Muscle layer of colon (tissue), 2 donors: ENCODE measurements around the gene RPS5.
"Not testable (repeated sequence)": the region's sequence is repeated elsewhere in the genome, so short reads cannot be mapped to it uniquely, and the experiment has no call there.

Experiments used
- H3K27ac ChIP-seq: one replicate; pipeline ENCODE4 v1.7.0; 2013; ENCODE audit warnings: low read depth, mild to moderate bottlenecking, low read length, moderate library complexity
- H3K27me3 ChIP-seq, 2 donors: one replicate each; pipeline ENCODE4 v1.7.0; 2013; ENCODE audit warnings: low read length in 2 of 2, mild to moderate bottlenecking in 2 of 2; ENCODE audit not compliant: insufficient read depth in 2 of 2, control insufficient read depth in 1 of 2
- H3K36me3 ChIP-seq: one replicate; pipeline ENCODE4 v1.7.0; 2013; ENCODE audit warnings: mild to moderate bottlenecking, low read length; ENCODE audit not compliant: insufficient read depth
- H3K4me1 ChIP-seq: one replicate; pipeline ENCODE4 v1.7.0; 2013; ENCODE audit warnings: mild to moderate bottlenecking, low read length; ENCODE audit not compliant: insufficient read depth
- H3K4me3 ChIP-seq, 2 donors: one replicate each; pipeline ENCODE4 v1.7.0; 2013; ENCODE audit warnings: low read length in 2 of 2, low read depth in 1 of 2, mild to moderate bottlenecking in 1 of 2, moderate library complexity in 1 of 2
- H3K9ac ChIP-seq: one replicate; pipeline ENCODE4 v1.7.0; 2013; ENCODE audit warnings: low read length
- H3K9me3 ChIP-seq: one replicate; pipeline ENCODE4 v1.7.0; 2013; ENCODE audit warnings: mild to moderate bottlenecking, low read length
- donor health status: abdominal sarcoma.
- donor health status: Adenocarcinoma of cecum.

RPS5 gene

GRCh38 chr19:58403920-58404478 is 16.9 kb downstream of the RPS5 start:
- not testable (repeated sequence) for H3K27ac ChIP-seq, H3K4me3 ChIP-seq, H3K36me3 ChIP-seq, H3K27me3 ChIP-seq, H3K9me3 ChIP-seq, H3K9ac ChIP-seq
- peaks cover 20% of the 10 kb centered on the region for H3K4me1 ChIP-seq

- Histone ChIP-seq H3K9me3 (no peaks in the 10 kb centered on the region), H3K36me3 (no peaks in the 10 kb centered on the region), H3K4me1 (peaks cover 20% of the 10 kb centered on the region), H3K4me3 (peak overlapping the region in 1 of 2 donors; percentile 93), H3K9ac (peak overlapping the region; percentile 72), H3K27me3 (no peaks in the 10 kb centered on the region), H3K27ac (peak overlapping the region; percentile 98)
Observed at GRCh38 chr19:58406818-58407657, 20.0 kb downstream of the RPS5 start.

GRCh38 chr19:58407658-58408151 is 20.6 kb downstream of the RPS5 start:
- Histone ChIP-seq H3K9ac (peak overlapping the region; percentile 72), H3K9me3 (no peaks in the 10 kb centered on the region), H3K36me3 (no peaks in the 10 kb centered on the region), H3K27me3 (no peaks in the 10 kb centered on the region), H3K4me1 (peaks cover 20% of the 10 kb centered on the region), H3K4me3 (peak overlapping the region; percentile 93 to 100), H3K27ac (peak overlapping the region; percentile 98)

DNA sequence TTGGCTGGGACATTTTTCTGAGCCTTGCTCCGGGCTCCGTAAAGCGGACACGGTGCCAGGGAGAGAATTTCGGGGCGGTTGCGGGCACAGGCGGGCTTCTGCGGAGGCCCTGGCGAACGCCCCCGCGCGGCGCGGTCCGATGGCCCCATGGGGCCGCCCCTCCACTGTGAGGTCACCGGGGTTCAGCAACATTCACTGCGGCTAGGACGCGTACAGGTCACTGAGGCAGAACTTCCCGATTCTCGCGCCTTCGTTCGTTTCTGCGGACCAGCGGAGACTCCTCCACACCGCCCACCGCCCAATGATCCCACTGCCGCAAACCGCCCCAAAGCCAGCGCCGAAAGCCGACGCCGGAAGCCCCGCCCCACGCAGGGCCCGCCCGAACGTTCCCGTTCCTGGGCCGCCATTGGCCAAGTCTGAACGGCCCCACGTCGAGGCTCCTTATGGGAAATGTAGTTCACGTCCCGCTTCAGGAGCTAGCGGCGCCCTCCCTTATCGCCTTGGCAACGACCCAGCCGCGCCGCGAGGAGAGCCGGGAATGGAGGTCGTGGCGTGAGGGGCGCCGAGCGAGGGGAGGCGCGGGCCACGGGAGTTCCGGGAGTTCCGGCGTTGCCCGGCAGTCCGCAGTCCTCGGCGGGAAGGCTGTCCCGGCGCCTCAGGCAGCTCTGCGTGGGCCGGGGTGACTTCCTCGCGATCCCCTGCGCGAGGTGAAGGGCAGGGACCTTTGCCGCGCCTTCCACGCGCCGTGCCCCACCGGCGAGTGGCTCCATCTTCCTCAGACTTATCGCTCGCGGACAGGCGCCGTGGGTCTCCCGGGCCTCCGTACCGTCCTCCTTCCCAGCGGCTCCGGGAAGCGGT is 21.3 kb downstream of the RPS5 start, which contains the start of gene ZNF584:
Gene ZNF584, plus strand, starts transcription at position 498 of the 858 bp plus-strand sequence. CDS start 499 bp downstream, outside the sequence.
- H3K27ac ChIP-seq, result peak within 1 kb of the TSS; percentile 98
- H3K4me1 ChIP-seq, result peaks cover 20% of the 10 kb centered on the region
- H3K9me3 ChIP-seq, result no peaks in the 10 kb centered on the region
- H3K4me3 ChIP-seq, result peak within 1 kb of the TSS; percentile 93 to 100
- no peaks in the 10 kb centered on the region for H3K27me3 ChIP-seq
- no peaks in the 10 kb centered on the region for H3K36me3 ChIP-seq
- peak within 1 kb of the TSS; percentile 72 for H3K9ac ChIP-seq

DNA sequence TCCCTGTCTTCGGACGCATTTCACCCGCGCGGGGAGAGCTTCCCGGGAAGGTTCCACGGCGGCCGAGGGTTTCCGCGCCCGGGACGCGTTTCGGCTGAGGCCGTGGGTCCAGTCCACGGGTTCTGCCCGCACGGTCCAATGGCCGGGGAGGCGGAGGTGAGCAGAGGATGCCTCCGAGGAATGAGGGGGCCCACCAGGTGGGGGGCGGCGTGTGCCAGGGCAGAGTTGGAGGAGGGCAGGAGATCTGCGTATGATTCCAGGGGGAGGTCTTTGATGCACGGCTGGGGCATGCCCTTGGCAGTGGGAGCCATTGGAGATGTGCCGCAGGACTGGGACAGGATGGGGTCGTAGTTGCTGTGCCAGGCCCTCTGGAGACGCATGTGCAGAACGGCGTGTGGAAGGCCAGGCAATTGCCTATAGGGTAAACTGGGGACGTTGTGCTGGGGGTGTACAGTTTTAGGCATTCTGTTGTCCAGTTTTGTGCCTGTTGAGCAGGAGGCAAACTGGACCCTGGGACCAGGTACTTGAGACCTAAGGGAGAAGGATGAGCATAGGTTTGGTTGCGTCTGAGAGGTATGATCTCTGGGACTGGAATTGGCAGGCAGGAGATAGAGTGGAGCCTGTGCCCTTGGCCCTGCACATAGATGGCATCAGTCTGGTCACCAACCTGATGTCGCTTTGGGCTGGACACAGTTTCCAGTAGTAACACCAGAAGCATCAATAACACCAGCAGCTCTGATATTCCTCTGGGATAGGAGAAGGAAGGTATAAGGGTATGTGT is 22.1 kb downstream of the RPS5 start:
- Histone ChIP-seq H3K27ac (peak overlapping the region; percentile 98), H3K4me1 (peaks cover 20% of the 10 kb centered on the region), H3K4me3 (peak overlapping the region; percentile 93 to 100), H3K9me3 (no peaks in the 10 kb centered on the region), H3K27me3 (no peaks in the 10 kb centered on the region), H3K36me3 (no peaks in the 10 kb centered on the region), H3K9ac (peak overlapping the region; percentile 72)

GRCh38 chr19:58416604-58417003 is 29.5 kb downstream of the RPS5 start:
- H3K36me3 ChIP-seq, result peaks cover 40% of the 10 kb centered on the region

DNA sequence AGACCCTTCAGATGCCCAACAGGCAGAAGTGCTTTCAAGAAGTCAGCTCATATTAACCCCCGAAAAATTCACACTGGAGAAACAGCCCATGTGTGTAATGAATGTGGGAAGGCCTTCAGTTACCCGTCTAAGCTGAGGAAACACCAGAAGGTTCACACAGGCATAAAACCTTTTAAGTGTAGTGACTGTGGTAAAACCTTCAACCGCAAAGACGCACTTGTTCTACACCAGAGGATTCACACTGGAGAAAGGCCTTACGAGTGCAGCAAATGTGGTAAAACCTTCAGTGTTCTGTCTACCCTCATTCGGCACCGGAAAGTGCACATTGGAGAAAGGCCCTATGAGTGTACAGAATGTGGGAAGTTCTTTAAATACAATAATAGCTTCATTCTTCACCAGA is 30.0 kb downstream of the RPS5 start:
- no peak overlapping the region for H3K4me3 ChIP-seq
- no peaks in the 10 kb centered on the region for H3K27me3 ChIP-seq
- peaks cover 40% of the 10 kb centered on the region for H3K36me3 ChIP-seq
- H3K9me3 ChIP-seq, result no peaks in the 10 kb centered on the region
- H3K27ac ChIP-seq, result no peak overlapping the region
- H3K9ac ChIP-seq, result no peak overlapping the region
- H3K4me1 ChIP-seq, result no peaks in the 10 kb centered on the region

More at GRCh38 chr19:58416604-58417003, 29.5 kb downstream of the RPS5 start:
- Histone ChIP-seq H3K27ac (no peak overlapping the region), H3K4me3 (no peak overlapping the region), H3K9me3 (no peaks in the 10 kb centered on the region), H3K27me3 (no peaks in the 10 kb centered on the region), H3K4me1 (no peaks in the 10 kb centered on the region), H3K9ac (no peak overlapping the region)

- H3K9me3 ChIP-seq, result peaks cover 48% of the 10 kb centered on the region
Observed at GRCh38 chr19:58428617-58429016, 41.5 kb downstream of the RPS5 start.

DNA sequence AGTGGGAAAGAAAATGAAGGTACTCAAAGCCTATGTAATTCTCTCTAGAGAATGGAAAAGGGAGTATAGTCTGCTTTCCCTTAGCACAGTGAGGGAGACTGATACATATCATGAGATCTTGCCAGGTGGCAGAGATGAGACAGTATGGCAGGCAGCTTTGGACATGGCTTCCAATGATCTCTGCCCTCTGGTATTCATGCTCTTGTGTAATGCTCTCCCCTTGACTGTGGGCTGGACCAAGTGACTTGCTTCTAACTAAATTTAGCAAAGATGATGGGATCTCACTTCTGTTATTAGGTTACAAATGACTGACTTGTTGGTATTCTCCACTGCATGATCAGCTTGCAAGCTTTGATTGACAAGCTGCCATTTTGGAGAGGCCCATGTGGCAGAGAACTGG is 42.7 kb downstream of the RPS5 start:
- Histone ChIP-seq H3K36me3 (peaks cover 27% of the 10 kb centered on the region), H3K4me3 (peak overlapping the region in 1 of 2 donors; percentile 8)

More at GRCh38 chr19:58428617-58429016, 41.5 kb downstream of the RPS5 start:
- Histone ChIP-seq H3K4me3 (no peak overlapping the region), H3K36me3 (peaks cover 15% of the 10 kb centered on the region), H3K4me1 (no peaks in the 10 kb centered on the region), H3K9ac (no peak overlapping the region), H3K27me3 (no peaks in the 10 kb centered on the region), H3K27ac (no peak overlapping the region)

DNA sequence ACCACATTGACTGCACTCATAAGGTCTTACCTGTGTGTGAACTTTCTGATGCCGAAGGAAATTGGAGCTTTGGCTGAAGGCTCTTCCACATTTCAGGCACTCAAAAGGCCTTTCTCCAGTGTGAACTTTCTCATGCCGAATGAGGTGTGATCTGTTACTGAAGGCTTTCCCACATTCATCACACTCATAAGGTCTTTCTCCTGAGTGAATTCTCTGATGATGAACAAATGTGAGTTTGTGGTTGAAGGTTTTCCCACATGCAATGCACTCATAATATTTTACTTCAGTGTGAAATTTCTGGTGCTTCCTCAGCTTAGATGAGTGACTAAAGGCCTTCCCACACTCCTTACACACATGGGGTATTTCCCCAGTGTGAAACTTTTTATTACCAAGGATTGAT is 47.1 kb downstream of the RPS5 start:
- H3K4me3 ChIP-seq, result peak overlapping the region in 1 of 2 donors; percentile 36

More for the DNA sequence above, 42.7 kb downstream of the RPS5 start:
- peaks cover 59% of the 10 kb centered on the region for H3K9me3 ChIP-seq
- H3K27me3 ChIP-seq, result no peaks in the 10 kb centered on the region
- no peak overlapping the region for H3K27ac ChIP-seq
- no peaks in the 10 kb centered on the region for H3K4me1 ChIP-seq
- no peak overlapping the region for H3K9ac ChIP-seq

More for the DNA sequence above, 47.1 kb downstream of the RPS5 start:
- H3K9ac ChIP-seq, result no peak overlapping the region
- H3K27ac ChIP-seq, result no peak overlapping the region
- H3K27me3 ChIP-seq, result no peaks in the 10 kb centered on the region
- peaks cover 3% of the 10 kb centered on the region for H3K4me1 ChIP-seq
- H3K36me3 ChIP-seq, result peaks cover 50% of the 10 kb centered on the region
- H3K9me3 ChIP-seq, result peaks cover 79% of the 10 kb centered on the region
